Measurements from ENCODE around the gene NUMB. TPM values are rescaled to one million over a fixed set of nuclear protein-coding genes. Genes with fewer than 3 reads are reported as not detected.
"Not testable (repeated sequence)": the region's sequence is repeated elsewhere in the genome, so short reads cannot be mapped to it uniquely, and the experiment has no call there.

Gene NUMB
- polyA plus RNA-seq, 4 donors, result 38.5 to 87.9 (median 55.4) TPM

GRCh38 chr14:73426877-73427276 is 31.5 kb downstream of the NUMB start:
- H3K4me3 ChIP-seq (ENCODE audit: low read depth in 1 of 3, low read length in 3 of 3), result no peak overlapping the region
- 66 to 92% (median 84%) methylated on average over 5 of the region's 5 CpGs for WGBS, 3 donors
- DNase-seq (no peak), FAIRE-seq (no peak)
- no peaks in the 10 kb centered on the region for H3K9me3 ChIP-seq (ENCODE audit: control insufficient read depth in 2 of 2, insufficient read depth in 1 of 2, low read depth in 1 of 2, low read length in 1 of 2)
- peaks cover 0 to 5% (median 4%) of the 10 kb centered on the region in 3 donors for H3K4me1 ChIP-seq (ENCODE audit: control insufficient read depth in 3 of 3, insufficient read depth in 2 of 3, low read depth in 1 of 3, low read length in 2 of 3)
- H3K27ac ChIP-seq (ENCODE audit: low read depth in 1 of 3, low read length in 2 of 3), result no peak overlapping the region
- H3K36me3 ChIP-seq (ENCODE audit: control insufficient read depth in 3 of 3, insufficient read depth in 2 of 3, low read depth in 1 of 3, low read length in 3 of 3), result peaks cover 0 to 19% (median 0%) of the 10 kb centered on the region in 3 donors
- H3K27me3 ChIP-seq (ENCODE audit: control insufficient read depth in 3 of 3, insufficient read depth in 3 of 3, low read length in 3 of 3), result no peaks in the 10 kb centered on the region

GRCh38 chr14:73424453-73424852 is 33.9 kb downstream of the NUMB start:
- no peak for FAIRE-seq
- Histone ChIP-seq H3K9me3 (ENCODE audit: control insufficient read depth in 2 of 2, insufficient read depth in 1 of 2, low read depth in 1 of 2, low read length in 1 of 2) (no peaks in the 10 kb centered on the region), H3K4me1 (ENCODE audit: control insufficient read depth in 3 of 3, insufficient read depth in 2 of 3, low read depth in 1 of 3, low read length in 2 of 3) (peaks cover 0 to 5% (median 4%) of the 10 kb centered on the region in 3 donors), H3K4me3 (ENCODE audit: low read depth in 1 of 3, low read length in 3 of 3) (no peak overlapping the region), H3K27ac (ENCODE audit: low read depth in 1 of 3, low read length in 2 of 3) (peak overlapping the region in 1 of 3 donors; percentile 21), H3K27me3 (ENCODE audit: control insufficient read depth in 3 of 3, insufficient read depth in 3 of 3, low read length in 3 of 3) (no peaks in the 10 kb centered on the region), H3K36me3 (ENCODE audit: control insufficient read depth in 3 of 3, insufficient read depth in 2 of 3, low read depth in 1 of 3, low read length in 3 of 3) (peaks cover 0 to 31% (median 3%) of the 10 kb centered on the region in 3 donors)
- 13 to 30% (median 19%) methylated on average over 3 of the region's 3 CpGs for WGBS, 3 donors
- peak; percentile 13 to 22 for DNase-seq

GRCh38 chr14:73423092-73423491 is 35.3 kb downstream of the NUMB start:
- not testable (repeated sequence) for H3K4me1 ChIP-seq (ENCODE audit: control insufficient read depth in 3 of 3, insufficient read depth in 2 of 3, low read depth in 1 of 3, low read length in 2 of 3); H3K9me3 ChIP-seq (ENCODE audit: control insufficient read depth in 2 of 2, insufficient read depth in 1 of 2, low read depth in 1 of 2, low read length in 1 of 2); FAIRE-seq; H3K4me3 ChIP-seq (ENCODE audit: low read depth in 1 of 3, low read length in 3 of 3); H3K27me3 ChIP-seq (ENCODE audit: control insufficient read depth in 3 of 3, insufficient read depth in 3 of 3, low read length in 3 of 3)
- 61 to 87% (median 77%) methylated on average over 6 of the region's 6 CpGs for WGBS, 3 donors
- Histone ChIP-seq H3K27ac (ENCODE audit: low read depth in 1 of 3, low read length in 2 of 3) (peak overlapping the region in 1 of 3 donors; percentile 5), H3K36me3 (ENCODE audit: control insufficient read depth in 3 of 3, insufficient read depth in 2 of 3, low read depth in 1 of 3, low read length in 3 of 3) (peaks cover 0 to 29% (median 3%) of the 10 kb centered on the region in 3 donors)
- peak in 1 of 2 donors; percentile 11 for DNase-seq

- H3K9me3 ChIP-seq (ENCODE audit: control insufficient read depth in 2 of 2, insufficient read depth in 1 of 2, low read depth in 1 of 2, low read length in 1 of 2), result no peaks in the 10 kb centered on the region
- H3K27ac ChIP-seq (ENCODE audit: low read depth in 1 of 3, low read length in 2 of 3), result peak overlapping the region in 1 of 3 donors; percentile 25
- 14 to 47% (median 20%) methylated on average over 4 of the region's 4 CpGs for WGBS, 3 donors
- H3K4me3 ChIP-seq (ENCODE audit: low read depth in 1 of 3, low read length in 3 of 3), result no peak overlapping the region
- DNase-seq (peak; percentile 46 to 74), FAIRE-seq (no peak)
- peaks cover 0 to 29% (median 3%) of the 10 kb centered on the region in 3 donors for H3K36me3 ChIP-seq (ENCODE audit: control insufficient read depth in 3 of 3, insufficient read depth in 2 of 3, low read depth in 1 of 3, low read length in 3 of 3)
- H3K27me3 ChIP-seq (ENCODE audit: control insufficient read depth in 3 of 3, insufficient read depth in 3 of 3, low read length in 3 of 3), result no peaks in the 10 kb centered on the region
- no peaks in the 10 kb centered on the region for H3K4me1 ChIP-seq (ENCODE audit: control insufficient read depth in 3 of 3, insufficient read depth in 2 of 3, low read depth in 1 of 3, low read length in 2 of 3)
These were observed 35.8 kb downstream of the NUMB start for GRCh38 chr14:73422515-73422914.

GRCh38 chr14:73418227-73418626 is 40.1 kb downstream of the NUMB start:
- Histone ChIP-seq H3K4me3 (ENCODE audit: low read depth in 1 of 3, low read length in 3 of 3) (no peak overlapping the region), H3K36me3 (ENCODE audit: control insufficient read depth in 3 of 3, insufficient read depth in 2 of 3, low read depth in 1 of 3, low read length in 3 of 3) (peaks cover 0 to 30% (median 3%) of the 10 kb centered on the region in 3 donors), H3K4me1 (ENCODE audit: control insufficient read depth in 3 of 3, insufficient read depth in 2 of 3, low read depth in 1 of 3, low read length in 2 of 3) (no peaks in the 10 kb centered on the region), H3K27me3 (ENCODE audit: control insufficient read depth in 3 of 3, insufficient read depth in 3 of 3, low read length in 3 of 3) (no peaks in the 10 kb centered on the region), H3K9me3 (ENCODE audit: control insufficient read depth in 2 of 2, insufficient read depth in 1 of 2, low read depth in 1 of 2, low read length in 1 of 2) (peaks cover 0 to 9% of the 10 kb centered on the region in 2 donors), H3K27ac (ENCODE audit: low read depth in 1 of 3, low read length in 2 of 3) (no peak overlapping the region)
- 92 to 97% (median 93%) methylated on average over 3 of the region's 3 CpGs for WGBS, 3 donors
- FAIRE-seq, result no peak
- no peak for DNase-seq

GRCh38 chr14:73406248-73406647 is 52.1 kb downstream of the NUMB start:
- not testable (repeated sequence) for H3K9me3 ChIP-seq (ENCODE audit: control insufficient read depth in 2 of 2, insufficient read depth in 1 of 2, low read depth in 1 of 2, low read length in 1 of 2); H3K4me1 ChIP-seq (ENCODE audit: control insufficient read depth in 3 of 3, insufficient read depth in 2 of 3, low read depth in 1 of 3, low read length in 2 of 3); H3K27me3 ChIP-seq (ENCODE audit: control insufficient read depth in 3 of 3, insufficient read depth in 3 of 3, low read length in 3 of 3); H3K4me3 ChIP-seq (ENCODE audit: low read depth in 1 of 3, low read length in 3 of 3); FAIRE-seq; DNase-seq; H3K27ac ChIP-seq (ENCODE audit: low read depth in 1 of 3, low read length in 2 of 3)
- WGBS, 3 donors, result 94 to 100% (median 100%) methylated on average over 2 of the region's 3 CpGs
- peaks cover 0 to 20% (median 4%) of the 10 kb centered on the region in 3 donors for H3K36me3 ChIP-seq (ENCODE audit: control insufficient read depth in 3 of 3, insufficient read depth in 2 of 3, low read depth in 1 of 3, low read length in 3 of 3)

GRCh38 chr14:73403181-73403752 is 55.1 kb downstream of the NUMB start:
- 82 to 86% (median 83%) methylated on average over 4 of the region's 4 CpGs for WGBS, 3 donors
- Histone ChIP-seq H3K27me3 (ENCODE audit: control insufficient read depth in 3 of 3, insufficient read depth in 3 of 3, low read length in 3 of 3) (no peaks in the 10 kb centered on the region), H3K4me1 (ENCODE audit: control insufficient read depth in 3 of 3, insufficient read depth in 2 of 3, low read depth in 1 of 3, low read length in 2 of 3) (no peaks in the 10 kb centered on the region), H3K27ac (ENCODE audit: low read depth in 1 of 3, low read length in 2 of 3) (peak overlapping the region in 1 of 3 donors; percentile 64), H3K9me3 (ENCODE audit: control insufficient read depth in 2 of 2, insufficient read depth in 1 of 2, low read depth in 1 of 2, low read length in 1 of 2) (no peaks in the 10 kb centered on the region), H3K4me3 (ENCODE audit: low read depth in 1 of 3, low read length in 3 of 3) (no peak overlapping the region), H3K36me3 (ENCODE audit: control insufficient read depth in 3 of 3, insufficient read depth in 2 of 3, low read depth in 1 of 3, low read length in 3 of 3) (peaks cover 0 to 21% (median 2%) of the 10 kb centered on the region in 3 donors)
- FAIRE-seq (no peak), DNase-seq (no peak)

- Histone ChIP-seq H3K27ac (ENCODE audit: low read depth in 1 of 3, low read length in 2 of 3) (peak overlapping the region in 1 of 3 donors; percentile 64), H3K4me1 (ENCODE audit: control insufficient read depth in 3 of 3, insufficient read depth in 2 of 3, low read depth in 1 of 3, low read length in 2 of 3) (peaks cover 0 to 2% (median 0%) of the 10 kb centered on the region in 3 donors), H3K9me3 (ENCODE audit: control insufficient read depth in 2 of 2, insufficient read depth in 1 of 2, low read depth in 1 of 2, low read length in 1 of 2) (no peaks in the 10 kb centered on the region), H3K36me3 (ENCODE audit: control insufficient read depth in 3 of 3, insufficient read depth in 2 of 3, low read depth in 1 of 3, low read length in 3 of 3) (peaks cover 0 to 21% (median 2%) of the 10 kb centered on the region in 3 donors), H3K27me3 (ENCODE audit: control insufficient read depth in 3 of 3, insufficient read depth in 3 of 3, low read length in 3 of 3) (no peaks in the 10 kb centered on the region), H3K4me3 (ENCODE audit: low read depth in 1 of 3, low read length in 3 of 3) (no peak overlapping the region)
- FAIRE-seq, result no peak
- no peak for DNase-seq
- WGBS, 3 donors, result 33 to 59% (median 39%) methylated on average over 2 of the region's 2 CpGs
These were observed 55.8 kb downstream of the NUMB start for GRCh38 chr14:73402579-73402978.

- Histone ChIP-seq H3K9me3 (ENCODE audit: control insufficient read depth in 2 of 2, insufficient read depth in 1 of 2, low read depth in 1 of 2, low read length in 1 of 2) (no peaks in the 10 kb centered on the region), H3K36me3 (ENCODE audit: control insufficient read depth in 3 of 3, insufficient read depth in 2 of 3, low read depth in 1 of 3, low read length in 3 of 3) (peaks cover 0 to 16% (median 0%) of the 10 kb centered on the region in 3 donors), H3K4me1 (ENCODE audit: control insufficient read depth in 3 of 3, insufficient read depth in 2 of 3, low read depth in 1 of 3, low read length in 2 of 3) (peaks cover 0 to 2% (median under 1%) of the 10 kb centered on the region in 3 donors), H3K27me3 (ENCODE audit: control insufficient read depth in 3 of 3, insufficient read depth in 3 of 3, low read length in 3 of 3) (no peaks in the 10 kb centered on the region), H3K27ac (ENCODE audit: low read depth in 1 of 3, low read length in 2 of 3) (no peak overlapping the region), H3K4me3 (ENCODE audit: low read depth in 1 of 3, low read length in 3 of 3) (no peak overlapping the region)
- 45 to 63% (median 60%) methylated on average over 3 of the region's 3 CpGs for WGBS, 3 donors
- FAIRE-seq, result no peak
- no peak for DNase-seq
These were observed 60.5 kb downstream of the NUMB start for GRCh38 chr14:73397810-73398209.

Data from small intestine (tissue), 7 donors.